ENCODE measurements around the gene TUBA4A.
"Not testable (repeated sequence)": the region's sequence is repeated elsewhere in the genome, so short reads cannot be mapped to it uniquely, and the experiment has no call there.

DNA sequence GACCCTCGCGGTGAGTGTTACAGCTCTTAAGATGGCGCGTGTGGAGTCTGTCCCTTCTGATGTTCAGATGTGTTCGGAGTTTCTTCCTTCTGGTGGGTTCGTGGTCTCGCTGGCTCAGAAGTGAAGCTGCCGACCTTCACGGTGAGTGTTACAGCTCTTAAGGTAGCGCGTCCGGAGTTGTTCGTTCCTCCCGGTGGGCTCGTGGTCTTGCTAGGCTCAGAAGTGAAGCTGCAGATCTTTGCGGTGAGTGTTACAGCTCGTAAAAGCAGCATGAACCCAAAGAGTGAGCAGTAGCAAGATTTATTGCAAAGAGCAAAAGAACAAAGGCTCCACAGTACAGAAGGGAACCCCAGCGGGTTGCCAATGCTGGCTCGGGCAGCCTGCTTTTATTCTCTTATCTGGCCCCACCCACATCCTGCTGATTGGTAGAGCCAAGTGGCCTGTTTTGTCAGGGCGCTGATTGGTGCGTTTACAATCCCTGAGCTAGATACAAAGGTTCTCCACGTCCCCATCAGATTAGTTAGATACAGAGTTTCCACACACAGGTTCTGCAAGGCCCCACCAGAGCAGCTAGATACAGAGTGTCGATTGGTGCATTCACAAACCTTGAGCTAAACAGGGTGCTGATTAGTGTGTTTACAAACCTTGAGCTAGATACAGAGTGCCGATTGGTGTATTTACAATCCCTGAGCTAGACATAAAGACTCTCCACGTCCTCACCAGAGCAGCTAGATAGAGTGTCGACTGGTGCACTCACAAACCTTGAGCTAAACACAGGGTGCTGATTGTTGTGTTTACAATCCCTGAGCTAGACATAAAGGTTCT, 53.0 kb downstream of the TUBA4A start:
- not testable (repeated sequence) for TF ChIP-seq POLR2A, CTCF (IDR thresholded peaks at IDR 0.05)

All from testis (tissue), 2 donors.